GM19324 (cell line): ENCODE results near the gene ACOXL.

Experiments
- ATAC-seq: cut with Tn5 transposase; IDR thresholded peaks from one replicate; pipeline ENCODE4 v1.9.1; 2021; ENCODE audit warnings: mild to moderate bottlenecking, moderate library complexity; ENCODE audit not compliant: unreplicated experiment, low FRiP score

Gene ACOXL

DNA sequence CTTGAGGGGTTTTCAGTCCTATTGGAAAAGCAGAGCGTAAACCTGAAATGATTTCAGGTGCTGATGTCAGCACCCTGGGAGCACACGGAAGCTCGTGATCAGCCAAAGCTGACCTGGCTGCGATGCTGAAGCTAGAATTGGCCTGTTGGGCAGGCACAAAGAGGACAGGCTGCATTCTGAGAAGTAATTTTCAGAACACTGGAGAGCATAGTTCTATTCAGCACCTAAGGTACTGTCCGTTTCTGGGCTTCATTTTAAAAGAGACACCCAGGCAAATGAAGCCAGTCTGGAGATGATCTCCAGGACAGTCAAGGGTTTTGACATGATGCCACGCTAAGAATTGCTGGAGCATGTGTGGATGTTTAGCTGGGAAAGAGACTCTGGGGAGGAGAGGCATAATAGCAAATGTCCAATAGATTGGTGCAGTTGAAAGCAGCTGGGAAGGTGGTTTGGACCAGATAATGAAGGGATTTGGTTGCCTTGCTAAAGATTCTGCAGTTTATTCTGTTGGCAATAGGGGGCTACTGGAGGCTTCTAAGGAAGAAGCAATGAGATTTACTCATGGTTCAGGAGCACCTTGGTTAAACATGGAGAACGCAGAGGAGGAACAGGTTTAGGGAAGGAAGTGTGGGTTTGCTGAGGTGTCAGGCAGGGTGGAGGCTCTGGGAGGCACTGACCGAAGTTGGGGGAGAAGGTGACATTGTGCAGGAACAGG, 86.6 kb downstream of the ACOXL start:
- no peak for ATAC-seq

DNA sequence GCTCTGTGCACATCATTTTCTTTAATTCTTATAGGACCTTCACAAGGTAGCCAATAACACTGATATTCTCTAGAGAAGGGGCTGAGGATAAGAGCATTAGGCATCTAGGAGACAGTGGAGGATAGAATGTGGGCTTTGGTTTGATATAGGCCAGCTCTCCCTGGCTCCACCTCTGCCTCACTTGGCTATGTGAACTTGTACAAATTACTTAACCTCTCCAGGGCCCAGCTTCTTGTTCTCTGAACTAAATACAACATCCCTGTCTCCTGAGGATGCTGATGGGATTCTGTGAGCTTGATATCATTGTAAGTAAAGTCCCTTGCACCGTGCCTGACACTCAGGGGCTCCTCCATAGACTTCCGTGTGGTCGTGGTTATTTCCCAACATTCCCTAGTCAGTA, 87.3 kb downstream of the ACOXL start:
- no peak for ATAC-seq

DNA sequence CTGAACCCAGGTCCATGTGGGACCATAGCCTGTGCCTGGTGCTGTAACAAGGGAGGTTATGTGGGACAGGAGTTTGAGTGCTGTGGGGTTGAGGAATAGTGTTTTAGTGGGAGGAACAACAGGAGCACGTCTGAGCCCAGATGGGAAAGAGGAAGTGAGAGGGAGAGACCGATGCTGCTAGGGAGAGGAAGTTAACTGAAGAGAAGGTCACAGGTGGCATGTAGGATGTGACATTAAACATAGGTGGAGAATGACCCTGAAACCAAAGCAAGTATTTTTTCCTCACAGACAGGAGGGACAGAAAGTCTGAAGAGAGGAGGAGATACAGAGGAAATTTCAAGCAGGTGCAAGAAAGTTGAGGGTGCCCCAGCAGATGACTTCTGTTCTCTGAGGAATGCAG, 87.8 kb downstream of the ACOXL start:
- ATAC-seq = peak; percentile 63

DNA sequence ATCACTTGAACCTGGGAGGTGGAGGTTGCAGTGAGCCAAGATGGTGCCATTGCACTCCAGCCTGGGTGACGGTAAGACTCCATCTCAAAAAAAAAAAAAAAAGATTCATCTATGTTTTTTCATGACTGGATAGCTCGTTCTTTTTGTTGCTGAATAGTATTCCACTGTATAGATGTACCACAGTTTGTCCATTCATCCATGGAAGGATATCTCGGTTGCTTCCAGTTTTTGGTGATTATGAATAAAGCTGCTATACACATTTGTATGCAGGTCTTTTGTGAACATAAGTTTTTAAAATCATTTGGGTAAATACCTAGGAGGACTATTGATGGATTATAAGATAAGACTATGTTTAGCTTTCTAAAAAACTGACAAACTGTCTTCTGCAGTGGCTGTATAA, 90.8 kb downstream of the ACOXL start:
- no peak for ATAC-seq

DNA sequence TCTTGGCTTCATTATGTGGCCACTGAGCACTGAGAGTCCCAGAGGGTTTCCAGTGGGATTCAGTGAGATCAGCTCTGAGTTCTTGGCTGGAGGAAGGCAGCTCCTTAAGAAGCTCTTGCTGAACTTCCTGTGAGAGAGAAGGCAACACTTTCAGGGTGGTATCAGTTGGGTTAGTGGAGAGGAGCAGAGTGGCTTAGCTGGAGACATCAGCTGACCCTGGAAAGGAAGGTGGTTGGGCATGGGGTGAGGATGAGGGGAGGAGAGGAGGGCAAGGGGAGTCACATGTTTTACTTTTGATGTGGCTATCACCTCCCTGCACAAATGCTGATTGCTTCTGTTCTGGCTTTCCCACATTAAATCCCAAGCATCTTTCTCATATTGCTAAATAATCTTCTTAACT, 95.1 kb downstream of the ACOXL start:
- ATAC-seq = no peak

DNA sequence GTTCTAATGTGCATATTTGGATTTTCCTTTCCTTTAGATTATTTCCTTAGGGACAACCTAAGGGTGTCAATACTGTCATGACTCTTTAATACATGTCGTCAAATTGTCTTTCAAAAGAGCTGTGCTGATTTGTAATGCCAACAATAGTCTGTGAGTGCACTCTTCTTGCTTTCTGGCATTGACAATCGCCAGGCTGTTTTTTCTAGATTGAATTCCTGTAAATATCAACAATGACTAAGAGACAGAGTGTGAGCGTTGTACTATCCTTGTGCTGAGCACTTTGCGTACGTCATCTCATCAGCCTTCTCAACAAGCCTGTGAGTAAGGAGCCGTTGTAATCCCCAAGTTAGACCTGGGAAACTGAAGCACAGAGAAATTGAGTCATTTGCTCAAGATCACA, 96.0 kb downstream of the ACOXL start:
- no peak for ATAC-seq

DNA sequence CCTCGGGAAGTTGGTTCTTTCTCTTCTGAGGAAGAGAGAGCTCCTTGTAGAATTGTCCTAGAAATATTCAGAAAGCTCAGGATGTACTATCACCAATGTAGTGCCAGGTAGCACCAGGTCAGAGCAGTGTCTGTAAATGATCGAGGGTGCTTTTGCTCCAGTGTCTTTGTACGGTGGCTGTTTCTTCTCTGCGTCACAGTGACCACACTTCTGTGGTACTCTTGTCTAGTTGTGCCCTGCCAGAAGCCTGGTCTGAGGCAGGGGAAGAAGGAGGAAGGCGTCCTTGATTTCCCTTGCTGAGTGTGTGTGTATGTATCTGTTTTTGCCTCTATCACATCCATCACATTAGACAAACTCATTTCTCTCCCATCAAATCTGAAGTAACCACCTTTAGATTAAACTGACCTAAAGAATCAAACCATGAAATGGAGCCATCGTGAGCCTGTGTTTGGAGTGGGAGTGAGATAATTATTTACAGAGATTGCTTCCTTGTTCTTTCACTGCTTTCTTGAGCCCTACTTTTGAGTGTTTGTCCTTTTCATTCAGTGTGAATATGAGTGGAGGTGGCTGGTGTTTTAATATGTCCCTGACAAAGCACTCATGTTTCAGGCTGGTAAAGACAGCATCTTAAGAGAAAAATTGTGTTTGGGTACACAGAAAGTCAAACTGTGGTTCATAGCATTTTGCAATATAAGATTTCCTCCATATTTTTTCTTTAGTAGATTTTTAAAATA, 97.2 kb downstream of the ACOXL start:
- no peak for ATAC-seq

DNA sequence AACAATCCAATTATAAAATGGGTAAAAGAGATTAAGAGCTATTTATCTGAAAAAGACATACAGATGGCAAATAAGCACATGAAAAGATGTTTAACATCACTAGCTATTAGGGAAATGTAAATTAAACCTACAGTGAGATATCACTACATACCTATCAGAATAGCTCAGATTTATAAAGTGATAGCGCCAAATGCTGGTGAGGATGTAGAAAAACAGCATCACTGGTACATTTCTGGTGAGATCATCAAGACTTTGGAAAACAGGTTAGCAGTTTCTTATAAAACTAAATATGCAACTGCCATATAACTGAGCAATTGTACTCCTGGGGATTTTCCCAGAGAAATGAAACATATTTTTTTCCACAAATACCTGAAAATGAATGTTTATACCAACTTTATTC, 100.4 kb downstream of the ACOXL start:
- ATAC-seq = no peak

DNA sequence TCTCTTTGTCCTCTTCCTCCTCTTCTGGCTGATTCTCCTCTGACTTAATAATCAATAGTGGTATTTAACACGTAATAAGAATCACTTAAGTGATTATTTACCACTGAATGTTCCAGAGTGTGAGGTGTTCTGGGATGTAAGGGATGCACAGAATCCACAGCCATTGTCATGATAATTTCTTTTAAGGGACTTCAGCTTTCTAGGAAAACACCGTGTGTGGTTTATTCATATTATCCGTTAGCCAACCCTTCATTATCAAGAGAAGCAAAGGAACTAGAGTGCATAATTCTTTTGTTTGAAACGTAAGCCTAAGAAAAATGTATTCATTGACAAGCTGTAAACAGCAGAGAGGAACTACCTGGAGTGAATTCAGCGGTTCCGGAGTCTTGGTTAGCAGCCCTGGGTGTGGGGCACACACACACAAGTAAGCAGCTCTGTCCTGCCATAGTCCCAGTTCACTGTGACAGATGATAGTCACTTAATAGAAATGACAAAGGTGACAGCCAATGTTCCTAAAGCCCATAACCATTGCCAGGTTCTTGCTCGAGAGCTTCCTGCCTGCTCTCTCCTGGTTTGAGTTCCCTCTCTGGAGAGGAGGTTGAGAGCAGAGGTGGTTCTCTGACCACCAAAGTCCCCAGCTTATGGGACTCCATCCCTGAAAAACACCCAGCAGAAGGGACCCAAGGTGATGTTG, 101.9 kb downstream of the ACOXL start:
- ATAC-seq = no peak

DNA sequence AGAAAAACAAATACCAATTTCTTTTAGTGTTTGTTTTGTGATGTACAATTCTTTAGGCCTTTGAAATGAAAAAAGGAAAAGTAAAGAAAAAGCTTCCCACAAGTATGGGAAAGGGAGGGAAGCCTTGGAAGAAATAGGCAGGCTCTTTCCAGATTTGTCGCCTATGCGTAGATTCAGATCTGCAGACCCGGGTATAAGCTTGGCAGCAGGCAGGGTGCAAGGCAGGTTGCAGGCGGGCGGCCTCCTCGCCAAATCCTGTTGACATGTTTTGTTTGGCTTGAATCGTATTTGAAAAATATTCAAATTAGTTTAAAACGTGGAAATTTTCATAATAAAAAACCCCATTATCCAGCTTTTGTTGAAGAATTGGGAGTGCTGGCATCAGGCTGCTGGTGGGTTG, 104.3 kb downstream of the ACOXL start:
- ATAC-seq = no peak

DNA sequence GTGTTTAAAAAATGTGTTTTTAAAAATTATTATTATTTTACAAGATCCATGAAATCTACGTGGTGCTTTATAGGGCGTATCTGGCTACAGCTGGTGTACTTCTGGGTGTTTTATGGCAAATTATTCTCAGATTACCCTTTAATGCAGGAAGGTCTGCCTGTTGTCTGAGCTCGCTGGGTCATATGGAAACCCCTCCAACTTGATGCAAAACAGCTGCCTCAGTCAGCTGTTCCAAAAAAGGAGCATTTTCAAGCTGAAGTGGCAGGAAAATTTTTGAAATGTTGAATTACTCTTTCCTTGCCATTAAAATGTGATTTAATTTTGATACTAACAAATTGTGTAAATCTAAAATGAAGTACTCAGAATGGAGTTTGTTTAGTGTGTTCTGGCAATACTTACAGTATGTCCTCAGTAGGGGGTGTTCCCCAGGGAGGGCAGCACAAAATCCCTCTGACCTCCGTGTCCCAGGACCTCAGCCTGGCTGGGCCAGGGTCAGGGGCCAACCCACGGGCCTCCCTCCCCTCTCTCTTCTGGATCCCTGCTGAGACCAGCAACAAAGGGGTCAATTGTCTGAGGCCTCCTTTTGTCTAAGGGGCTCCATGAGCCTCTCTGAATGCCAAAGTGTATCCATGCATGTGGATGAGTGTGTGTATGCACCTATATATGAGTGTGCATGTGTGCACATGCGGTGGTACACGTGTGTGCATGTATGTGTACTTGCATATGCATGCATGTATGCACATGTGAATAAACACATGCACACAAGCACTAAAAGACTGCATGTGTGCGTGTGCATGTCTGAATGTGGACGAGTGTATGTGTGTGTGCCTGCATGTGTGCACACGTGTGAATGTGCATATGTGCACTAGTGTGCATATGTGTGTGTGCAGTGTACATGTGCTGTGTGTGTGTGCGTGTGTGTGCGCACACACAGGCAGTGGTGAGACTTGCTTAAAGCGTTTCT, 105.4 kb downstream of the ACOXL start:
- ATAC-seq = no peak

DNA sequence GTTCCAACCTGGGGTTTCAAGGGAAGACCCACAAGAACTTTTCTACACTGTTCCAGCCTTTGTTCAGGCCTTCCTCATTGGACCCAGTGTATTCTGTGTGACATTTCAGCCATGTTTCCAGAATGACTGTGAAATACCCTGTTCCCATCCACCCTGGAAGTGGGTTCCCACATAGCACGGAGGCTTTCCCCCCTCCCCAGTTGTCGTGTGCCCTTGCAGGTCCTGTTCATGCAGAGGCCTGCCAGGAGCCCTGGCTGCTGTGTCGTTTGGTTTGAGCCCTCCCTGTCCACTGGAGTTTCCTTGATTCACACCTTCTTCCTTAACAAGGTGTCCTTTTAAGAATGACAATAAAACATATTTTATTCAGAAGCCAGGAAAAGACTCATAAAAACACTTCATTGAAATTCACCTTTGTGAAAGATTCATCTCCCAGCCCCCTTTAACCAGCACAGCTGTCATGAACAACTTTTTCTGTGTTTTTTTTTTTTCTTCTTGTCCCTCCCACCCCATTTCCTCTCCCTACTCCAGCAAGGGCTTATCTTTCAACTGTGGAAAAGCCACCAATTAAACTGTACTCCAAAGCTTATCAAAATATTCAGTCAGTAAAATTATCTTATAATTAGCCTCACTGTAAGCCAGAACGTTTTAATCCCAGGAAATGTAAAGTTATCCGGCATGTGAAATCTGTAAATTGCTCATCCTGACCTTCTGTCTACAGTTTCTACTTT, 106.4 kb downstream of the ACOXL start:
- ATAC-seq = no peak

DNA sequence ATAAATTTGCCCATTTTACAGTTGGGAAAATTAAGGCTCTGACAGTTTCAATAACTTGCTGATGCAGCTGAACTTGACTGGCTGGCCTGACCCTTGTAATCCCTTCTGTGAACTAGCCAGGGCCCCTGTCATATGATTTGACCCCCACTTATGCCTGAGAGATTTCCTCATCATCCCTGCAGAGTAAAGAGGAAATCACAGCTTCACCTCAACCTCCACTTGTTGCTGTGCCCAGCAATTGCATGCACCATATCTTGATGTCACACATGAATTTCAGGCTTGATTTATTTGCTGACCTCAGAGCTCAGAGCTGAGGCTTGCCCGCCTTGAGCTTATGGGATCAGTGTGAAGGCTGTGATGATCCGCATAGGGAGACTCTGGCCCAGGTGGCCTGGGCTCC, 108.1 kb downstream of the ACOXL start:
- no peak for ATAC-seq

DNA sequence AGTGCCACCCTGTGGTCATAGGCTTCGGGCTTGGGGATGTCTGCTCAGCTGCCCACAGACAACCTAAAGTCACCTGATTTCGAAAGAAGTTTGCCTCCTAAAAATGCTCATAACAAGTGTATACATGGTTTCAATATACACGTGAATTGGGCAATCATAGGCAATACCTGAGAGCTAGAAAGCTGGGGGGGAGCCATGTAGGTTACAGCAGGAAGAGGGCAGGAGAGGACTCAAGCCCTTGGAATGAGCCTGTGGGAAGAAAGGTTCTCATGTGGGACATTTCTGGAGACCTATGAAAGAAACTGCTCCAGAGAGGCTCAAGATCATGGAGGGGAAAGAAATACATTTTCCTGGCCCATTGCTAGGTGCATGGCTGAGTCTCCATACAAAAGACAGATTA, 109.7 kb downstream of the ACOXL start:
- no peak for ATAC-seq

DNA sequence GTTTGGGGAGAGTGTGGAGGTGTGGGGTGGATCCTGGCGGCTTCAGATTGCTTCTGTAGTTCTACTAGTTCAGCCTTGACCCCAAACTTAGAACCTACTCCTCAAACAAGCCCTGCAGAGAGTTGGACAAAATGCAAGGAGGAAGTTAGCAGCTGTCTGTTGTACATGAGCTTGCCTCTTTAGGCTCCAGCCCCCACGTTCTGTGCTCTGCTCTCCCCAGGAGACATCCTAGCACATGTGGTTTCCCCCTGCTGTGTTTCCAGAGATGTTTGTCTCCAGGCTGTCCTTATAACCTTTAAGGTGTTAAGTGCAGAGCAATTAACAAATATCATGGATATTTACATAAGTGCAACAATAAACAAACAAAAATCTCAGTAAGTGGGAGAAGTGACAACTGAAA, 111.1 kb downstream of the ACOXL start:
- no peak for ATAC-seq

DNA sequence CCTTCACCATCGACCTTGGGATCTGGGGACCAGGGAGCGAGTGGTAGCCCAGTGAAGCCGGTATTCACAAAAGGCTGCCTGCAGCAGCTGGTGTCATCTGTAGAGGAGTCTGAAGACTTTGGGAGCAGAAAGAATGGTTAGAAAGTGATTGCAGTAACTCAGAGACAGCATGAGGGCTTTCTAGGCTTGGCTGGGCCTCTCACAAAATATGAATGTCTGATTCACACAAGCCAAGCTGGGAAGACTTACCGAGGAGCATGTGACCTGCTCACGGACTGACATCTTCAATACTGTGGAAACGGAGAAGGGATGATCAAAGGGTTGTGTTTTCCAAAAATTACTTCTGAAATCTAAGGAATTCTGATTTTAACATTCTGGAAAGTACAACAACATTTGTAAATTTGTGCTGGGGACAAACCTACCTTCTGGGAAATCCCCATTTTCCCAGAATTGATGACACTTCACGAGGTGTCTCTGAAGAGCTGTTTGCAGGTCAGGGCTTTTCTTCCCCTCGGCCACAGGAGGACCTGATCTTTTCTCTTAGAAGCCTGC, 111.7 kb downstream of the ACOXL start:
- ATAC-seq = no peak

DNA sequence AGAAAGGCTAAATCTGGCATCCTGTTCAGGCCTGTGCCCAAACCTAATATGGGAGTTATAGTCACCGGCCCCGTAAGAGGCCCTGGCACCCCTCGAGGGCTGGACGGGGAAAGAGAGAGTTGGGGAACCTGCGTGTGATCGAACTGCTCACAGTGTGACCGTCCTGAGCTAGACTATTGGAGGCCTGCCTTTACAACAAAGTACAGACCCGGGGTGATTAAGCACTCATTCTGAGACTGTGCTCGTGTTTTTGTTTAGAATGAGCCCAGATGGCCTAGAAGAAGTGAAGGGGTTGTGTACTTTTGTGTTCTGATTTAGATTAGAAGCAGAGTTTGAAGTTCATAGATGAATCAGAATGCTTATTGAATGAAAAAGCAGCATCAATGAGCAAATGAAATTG, 115.3 kb downstream of the ACOXL start:
- ATAC-seq = no peak

DNA sequence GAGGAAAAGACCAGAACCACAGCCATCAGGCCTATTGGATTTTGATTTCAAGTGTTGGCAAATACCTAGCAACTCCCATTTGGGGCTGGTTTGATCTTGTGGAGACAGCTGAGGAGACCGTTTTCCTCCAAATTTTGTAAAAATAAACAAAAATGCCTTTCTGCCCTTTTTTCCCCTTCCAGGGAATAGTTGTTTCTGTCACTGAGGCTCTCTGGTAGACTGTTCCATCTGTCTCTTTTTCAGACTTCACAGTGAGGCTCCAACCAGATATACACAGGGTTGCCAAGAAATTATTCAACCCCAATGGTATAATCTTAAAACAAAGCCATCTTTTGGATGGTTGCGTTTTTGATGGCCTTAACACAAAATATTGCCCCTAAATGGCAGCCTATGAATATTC, 115.7 kb downstream of the ACOXL start:
- ATAC-seq = no peak

DNA sequence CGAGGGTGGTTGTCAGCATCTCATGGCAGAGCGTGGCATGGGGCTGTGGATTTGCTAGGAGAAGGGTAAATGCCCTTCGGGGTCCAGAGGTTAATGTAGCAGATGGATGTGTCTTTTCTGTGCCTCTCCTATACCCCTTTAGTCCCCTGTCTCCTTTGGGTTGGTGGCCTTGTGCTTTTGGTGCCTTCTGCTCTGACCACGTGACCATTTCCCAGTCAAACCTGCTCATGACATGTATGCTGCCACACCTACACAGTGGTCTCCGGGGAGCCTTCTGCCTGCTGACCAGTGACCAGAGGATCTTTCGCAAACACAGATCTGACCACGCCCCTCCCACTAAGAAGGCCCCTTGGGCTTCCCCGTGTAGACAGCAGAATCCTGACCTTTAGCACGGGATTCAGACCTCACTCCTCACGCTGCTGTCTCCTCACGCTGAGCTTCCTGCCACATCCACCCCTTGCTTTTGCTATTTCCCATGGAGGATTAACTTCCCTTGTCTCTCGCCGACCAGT, 116.2 kb downstream of the ACOXL start:
- ATAC-seq = no peak
